Ishikawa (cell line): ENCODE data around the gene PRR20G.

ENCODE experiments used
- CEBPB ChIP-seq: IDR thresholded peaks from 2 replicates; pipeline ENCODE4 v1.6.1; 2012
- CREB1 ChIP-seq: IDR thresholded peaks from 2 replicates; pipeline ENCODE4 v1.6.1; 2012; ENCODE audit warnings: low read depth
- EGR1 ChIP-seq: IDR thresholded peaks from 2 replicates; pipeline ENCODE4 v1.6.1; 2012
- EP300 ChIP-seq: IDR thresholded peaks from 2 replicates; pipeline ENCODE4 v1.6.1; 2012; ENCODE audit warnings: borderline replicate concordance
- FOXM1 ChIP-seq: IDR thresholded peaks from 2 replicates; pipeline ENCODE4 v1.6.1; 2012; ENCODE audit warnings: low read depth, borderline replicate concordance
- MAX ChIP-seq: IDR thresholded peaks from 2 replicates; pipeline ENCODE4 v1.6.1; 2012
- NFIC ChIP-seq: IDR thresholded peaks from 2 replicates; pipeline ENCODE4 v1.6.1; 2012
- RAD21 ChIP-seq: IDR thresholded peaks from 2 replicates; pipeline ENCODE4 v1.6.1; 2012; ENCODE audit warnings: low read depth
- REST ChIP-seq: IDR thresholded peaks from 2 replicates; pipeline ENCODE4 v1.6.1; 2012; ENCODE audit warnings: low read depth, mild to moderate bottlenecking
- TAF1 ChIP-seq: IDR thresholded peaks from 2 replicates; pipeline ENCODE4 v1.6.1; 2012; ENCODE audit warnings: low read depth, mild to moderate bottlenecking
- TCF12 ChIP-seq: IDR thresholded peaks from 2 replicates; pipeline ENCODE4 v1.6.1; 2012; ENCODE audit warnings: low read depth
- TEAD4 ChIP-seq: IDR thresholded peaks from 2 replicates; pipeline ENCODE4 v1.6.1; 2012
- USF1 ChIP-seq: IDR thresholded peaks from 2 replicates; pipeline ENCODE4 v1.6.1; 2012
- YY1 ChIP-seq: IDR thresholded peaks from 2 replicates; pipeline ENCODE4 v1.6.1; 2012; ENCODE audit warnings: low read depth
- ZBTB7A ChIP-seq: IDR thresholded peaks from 2 replicates; pipeline ENCODE4 v1.6.1; 2012; ENCODE audit warnings: low read depth

Gene PRR20G

GRCh38 chr3:127260826-127261555 is 26.9 kb downstream of the PRR20G start:
- TF ChIP-seq CREB1 (no peak), TCF12 (no peak), MAX (no peak), TAF1 (no peak), USF1 (no peak), TEAD4 (no peak), ZBTB7A (no peak), CEBPB (no peak), RAD21 (no peak), EP300 (no peak), REST (no peak), YY1 (no peak), FOXM1 (no peak), NFIC (no peak), EGR1 (no peak)

- TF ChIP-seq TCF12 = no peak
- no peak for TF ChIP-seq ZBTB7A
- TF ChIP-seq EP300 = no peak
- no peak for TF ChIP-seq EGR1
- TF ChIP-seq YY1 = no peak
- no peak for TF ChIP-seq USF1
- no peak for TF ChIP-seq TEAD4
- no peak for TF ChIP-seq NFIC
- TF ChIP-seq TAF1 = no peak
- TF ChIP-seq CEBPB = no peak
- TF ChIP-seq FOXM1 = no peak
- no peak for TF ChIP-seq MAX
Measured at GRCh38 chr3:127260416-127260815, 27.4 kb downstream of the PRR20G start.

GRCh38 chr3:127259882-127260281 is 28.0 kb downstream of the PRR20G start:
- TF ChIP-seq NFIC (no peak), CEBPB (no peak), FOXM1 (no peak), EP300 (no peak), MAX (no peak), TCF12 (no peak), USF1 (no peak), REST (no peak), RAD21 (no peak), EGR1 (no peak), TAF1 (no peak), YY1 (no peak), TEAD4 (no peak), CREB1 (no peak), ZBTB7A (no peak)

GRCh38 chr3:127258733-127259132 is 29.1 kb downstream of the PRR20G start:
- TF ChIP-seq USF1 (no peak), MAX (no peak), TCF12 (no peak), RAD21 (no peak), NFIC (no peak), REST (no peak), CREB1 (no peak)
